Small intestine (tissue), 7 donors: Measurements from ENCODE around the gene CREB5. TPM values are rescaled to one million over a fixed set of nuclear protein-coding genes. Genes with fewer than 3 reads are reported as not detected.
A peak's percentile ranks its signal among the peaks of the same experiment; 100 is the strongest.

ENCODE experiments used
- DNase-seq, 2 donors: peaks; one replicate each; pipeline versions ENCODE4 v3.0.0 to v3.0.0-alpha.2; 2013
- FAIRE-seq: peaks from 2 replicates; lab custom pipeline; 2012; peaks lifted over from hg19 to GRCh38; lab: Jason Lieb, UNC
- H3K27ac ChIP-seq, 3 donors: one replicate each; pipeline ENCODE4 v1.5.1; 2013; ENCODE audit warnings: low read length in 2 of 3, mild to moderate bottlenecking in 2 of 3, control low read depth in 1 of 3, inconsistent platforms in 1 of 3, low read depth in 1 of 3, moderate library complexity in 1 of 3
- H3K27me3 ChIP-seq, 3 donors: one replicate each; pipeline ENCODE4 v1.6.1; 2013; ENCODE audit warnings: low read length in 3 of 3, inconsistent platforms in 1 of 3; ENCODE audit not compliant: control insufficient read depth in 3 of 3, insufficient read depth in 3 of 3
- H3K36me3 ChIP-seq, 3 donors: one replicate each; pipeline ENCODE4 v1.6.1; 2013; ENCODE audit warnings: low read length in 3 of 3, inconsistent platforms in 1 of 3, low read depth in 1 of 3, mild to moderate bottlenecking in 1 of 3, moderate library complexity in 1 of 3; ENCODE audit not compliant: control insufficient read depth in 3 of 3, insufficient read depth in 2 of 3
- H3K4me1 ChIP-seq, 3 donors: one replicate each; pipeline ENCODE4 v1.6.1; 2013; ENCODE audit warnings: low read length in 2 of 3, inconsistent platforms in 1 of 3, low read depth in 1 of 3, mild to moderate bottlenecking in 1 of 3, moderate library complexity in 1 of 3; ENCODE audit not compliant: control insufficient read depth in 3 of 3, insufficient read depth in 2 of 3
- H3K4me3 ChIP-seq, 3 donors: one replicate each; pipeline ENCODE4 v1.5.1; 2013; ENCODE audit warnings: low read length in 3 of 3, control low read depth in 1 of 3, inconsistent platforms in 1 of 3, low read depth in 1 of 3, mild to moderate bottlenecking in 1 of 3, moderate library complexity in 1 of 3
- H3K9me3 ChIP-seq, 2 donors: one replicate each; pipeline ENCODE4 v1.6.1; 2013; ENCODE audit warnings: low read depth in 1 of 2, low read length in 1 of 2; ENCODE audit not compliant: control insufficient read depth in 2 of 2, insufficient read depth in 1 of 2
- WGBS, 3 donors: extraction: QIAGEN DNeasy Blood & Tissue Kit; methylation state at CpG; one replicate each; pipeline ENCODE4 v1.1.7; 2013; 5-methylcytosine and 5-hydroxymethylcytosine counted together
- polyA plus RNA-seq, 4 donors: library from polyadenylated mRNA; stranded (reverse) in 3 of 4; unstranded in 1 of 4; fragments of 200-250 nt in 3 of 4; fragments of 120-200 nt in 1 of 4; gene quantifications; one replicate each; pipeline versions ENCODE4 v1.2.1 to v1.2.3, GENCODE V29; 2013
- donor health status: healthy with polysubstance abuse.
- donor health status: control.
- donor health status: control.
- donor health status: Bipolar disorder and iron deficiency.
- donor health status: healthy.

The CREB5 gene
- polyA plus RNA-seq, 4 donors: 0.27 to 3.0 (median 1.8) TPM; not detected in 1

DNA sequence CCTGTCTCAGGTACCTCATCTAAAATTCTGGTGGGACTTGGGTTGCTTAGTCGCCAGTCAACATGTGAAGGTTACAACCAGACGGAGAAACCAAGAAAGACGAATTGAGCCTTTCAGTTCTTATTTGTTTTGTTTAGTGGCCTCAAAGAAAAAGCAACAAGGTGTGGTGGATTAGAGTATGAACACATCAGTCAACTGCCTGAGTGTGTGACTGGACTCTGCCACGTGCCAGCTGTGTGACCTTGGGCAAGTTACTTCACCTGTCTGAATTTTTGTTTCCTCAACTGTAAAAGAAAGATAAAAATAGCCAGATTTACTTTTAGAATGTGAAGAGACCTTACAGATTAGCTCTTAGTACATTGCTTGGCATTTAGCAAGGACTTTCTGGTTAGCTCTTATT is 259.2 kb downstream of the CREB5 start:
- no peak overlapping the region for H3K27ac ChIP-seq
- no peaks in the 10 kb centered on the region for H3K27me3 ChIP-seq
- H3K4me3 ChIP-seq: no peak overlapping the region
- H3K9me3 ChIP-seq: no peaks in the 10 kb centered on the region
- WGBS, 3 donors: 60 to 80% (median 64%) methylated on average over 4 of the region's 4 CpGs
- no peak for FAIRE-seq
- no peaks in the 10 kb centered on the region for H3K4me1 ChIP-seq
- no peaks in the 10 kb centered on the region for H3K36me3 ChIP-seq
- no peak for DNase-seq

- Histone ChIP-seq H3K36me3 (no peaks in the 10 kb centered on the region), H3K4me1 (no peaks in the 10 kb centered on the region), H3K4me3 (no peak overlapping the region), H3K27ac (no peak overlapping the region), H3K27me3 (no peaks in the 10 kb centered on the region), H3K9me3 (no peaks in the 10 kb centered on the region)
- DNase-seq (no peak), FAIRE-seq (no peak)
- 57 to 75% (median 58%) methylated on average over 3 of the region's 3 CpGs for WGBS, 3 donors
These were observed 260.1 kb downstream of the CREB5 start for GRCh38 chr7:28672397-28672797.

DNA sequence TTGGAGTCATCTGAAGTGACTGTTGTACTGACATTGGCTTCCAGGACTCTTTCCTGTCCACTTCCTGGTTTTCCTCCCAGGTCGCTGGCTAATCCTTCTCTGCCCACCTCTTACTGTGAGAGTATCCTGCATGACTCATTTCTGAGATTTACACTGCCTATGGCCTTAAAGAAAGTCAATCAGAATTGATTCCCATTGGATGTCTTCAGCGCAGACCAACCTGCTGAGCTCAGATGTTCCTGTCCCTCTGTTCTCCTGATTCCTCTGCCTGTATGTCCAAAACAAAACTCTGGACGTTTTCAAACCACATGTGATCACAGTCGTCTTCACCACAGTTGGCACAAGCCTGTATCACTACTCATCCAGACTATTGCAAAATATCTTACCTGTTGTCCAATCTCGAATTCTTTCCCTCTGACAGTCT is 262.1 kb downstream of the CREB5 start:
- 32 to 65% (median 48%) methylated on average over 5 of the region's 5 CpGs for WGBS, 3 donors
- FAIRE-seq (no peak), DNase-seq (peak; percentile 25 to 83)
- H3K27me3 ChIP-seq: no peaks in the 10 kb centered on the region
- H3K4me3 ChIP-seq: no peak overlapping the region
- H3K9me3 ChIP-seq: no peaks in the 10 kb centered on the region
- no peaks in the 10 kb centered on the region for H3K36me3 ChIP-seq
- peak overlapping the region in 1 of 3 donors; percentile 59 for H3K27ac ChIP-seq
- H3K4me1 ChIP-seq: no peaks in the 10 kb centered on the region

GRCh38 chr7:28675429-28675828 is 263.1 kb downstream of the CREB5 start:
- no peaks in the 10 kb centered on the region for H3K27me3 ChIP-seq
- FAIRE-seq (no peak), DNase-seq (no peak)
- H3K36me3 ChIP-seq: no peaks in the 10 kb centered on the region
- H3K9me3 ChIP-seq: no peaks in the 10 kb centered on the region
- WGBS, 3 donors: 93 to 94% (median 93%) methylated on average over 3 of the region's 3 CpGs
- no peak overlapping the region for H3K4me3 ChIP-seq
- no peak overlapping the region for H3K27ac ChIP-seq
- no peaks in the 10 kb centered on the region for H3K4me1 ChIP-seq

DNA sequence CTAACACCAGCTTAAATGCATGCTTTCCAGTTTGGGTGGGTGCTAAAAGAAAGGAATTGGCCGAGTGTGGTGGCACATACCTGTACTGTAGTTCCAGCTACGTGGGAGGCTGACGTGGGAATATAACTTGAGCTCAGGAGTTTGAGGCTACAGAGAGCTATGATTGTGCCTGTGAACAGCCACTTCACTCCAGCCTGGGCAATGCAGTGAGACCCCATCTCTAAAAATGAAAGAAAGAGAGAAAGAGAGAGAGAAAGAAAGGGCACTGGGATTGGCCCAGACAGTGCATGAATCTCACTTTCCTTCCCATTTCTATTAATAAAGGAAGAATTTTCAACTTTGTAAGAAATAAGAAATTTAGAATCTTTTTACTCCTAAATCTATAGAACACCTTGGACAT is 265.4 kb downstream of the CREB5 start:
- Histone ChIP-seq H3K4me3 (no peak overlapping the region), H3K27me3 (no peaks in the 10 kb centered on the region), H3K9me3 (no peaks in the 10 kb centered on the region), H3K4me1 (no peaks in the 10 kb centered on the region), H3K27ac (no peak overlapping the region), H3K36me3 (no peaks in the 10 kb centered on the region)
- no peak for FAIRE-seq
- 95 to 97% (median 96%) methylated on average over 3 of the region's 3 CpGs for WGBS, 3 donors
- no peak for DNase-seq

GRCh38 chr7:28678431-28678965 is 266.2 kb downstream of the CREB5 start:
- Histone ChIP-seq H3K27ac (no peak overlapping the region), H3K4me1 (no peaks in the 10 kb centered on the region), H3K27me3 (no peaks in the 10 kb centered on the region), H3K36me3 (no peaks in the 10 kb centered on the region), H3K9me3 (no peaks in the 10 kb centered on the region), H3K4me3 (no peak overlapping the region)
- no peak for FAIRE-seq
- DNase-seq: no peak
- WGBS, 3 donors: 68 to 88% (median 80%) methylated on average over 2 of the region's 2 CpGs

GRCh38 chr7:28681693-28682310 is 269.5 kb downstream of the CREB5 start:
- WGBS, 3 donors: 79 to 90% (median 80%) methylated on average over 5 of the region's 5 CpGs
- no peak overlapping the region for H3K27ac ChIP-seq
- peaks cover 0 to 6% (median 0%) of the 10 kb centered on the region in 3 donors for H3K27me3 ChIP-seq
- H3K9me3 ChIP-seq: no peaks in the 10 kb centered on the region
- H3K4me1 ChIP-seq: peaks cover 0 to 3% (median 3%) of the 10 kb centered on the region in 3 donors
- no peak for FAIRE-seq
- no peak for DNase-seq
- H3K36me3 ChIP-seq: no peaks in the 10 kb centered on the region
- no peak overlapping the region for H3K4me3 ChIP-seq

DNA sequence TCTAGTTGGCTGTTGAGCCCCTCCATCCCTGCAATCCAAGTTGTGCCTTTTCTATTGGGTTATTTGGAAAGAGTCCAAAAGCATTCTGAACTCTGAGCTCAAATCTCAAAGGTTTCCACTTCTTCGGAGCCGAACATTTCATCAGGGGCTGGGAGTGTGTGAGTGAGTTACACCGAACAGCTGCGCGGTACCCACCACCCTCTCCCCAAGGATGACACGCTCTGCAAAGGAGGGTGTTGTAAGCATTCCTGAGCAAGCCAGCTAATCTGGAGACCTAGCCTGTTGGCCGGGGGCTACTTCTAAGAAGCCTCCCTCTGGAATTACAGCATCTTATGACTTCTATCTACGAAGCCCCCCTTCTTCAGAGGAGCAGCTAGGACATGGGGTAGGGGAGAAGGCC is 270.5 kb downstream of the CREB5 start:
- 25 to 70% (median 53%) methylated on average over 8 of the region's 8 CpGs for WGBS, 3 donors
- H3K4me3 ChIP-seq: no peak overlapping the region
- FAIRE-seq: no peak

More for the DNA sequence above, 270.5 kb downstream of the CREB5 start:
- no peaks in the 10 kb centered on the region for H3K36me3 ChIP-seq
- peaks cover 0 to 6% (median 0%) of the 10 kb centered on the region in 3 donors for H3K27me3 ChIP-seq
- H3K9me3 ChIP-seq: no peaks in the 10 kb centered on the region
- H3K27ac ChIP-seq: no peak overlapping the region
- peaks cover 0 to 3% (median 3%) of the 10 kb centered on the region in 3 donors for H3K4me1 ChIP-seq
- DNase-seq: no peak
